DOHH2 (cell line): ENCODE data around the gene EXOSC9.
A peak's percentile ranks its signal among the peaks of the same experiment; 100 is the strongest.

ENCODE experiments used
- H3F3A ChIP-seq: fragments of 200-600 bp; sonication (generic), shearing (Covaris generic); 2 replicates; pipeline ENCODE4 v1.6.0; 2016; ENCODE audit warnings: antibody characterized with exemption, mild to moderate bottlenecking; ENCODE audit not compliant: control insufficient read depth, insufficient read depth
- H3K27ac ChIP-seq: fragments of 200-600 bp; sonication (generic); 2 replicates; pipeline ENCODE4 v1.5.1; 2014; ENCODE audit warnings: low read depth, mild to moderate bottlenecking, low read length, moderate library complexity
- H3K27me3 ChIP-seq: fragments of 200-600 bp; sonication (generic); 2 replicates; pipeline ENCODE4 v1.6.1; 2014; ENCODE audit warnings: mild to moderate bottlenecking, low read length, mixed read lengths; ENCODE audit not compliant: control insufficient read depth
- H3K36me3 ChIP-seq: fragments of 200-600 bp; sonication (generic); 2 replicates; pipeline ENCODE4 v1.6.1; 2014; ENCODE audit warnings: mild to moderate bottlenecking, low read length, moderate library complexity, mixed read lengths; ENCODE audit not compliant: control insufficient read depth
- H3K4me1 ChIP-seq: fragments of 200-600 bp; sonication (generic); 2 replicates; pipeline ENCODE4 v1.6.1; 2014; ENCODE audit warnings: mild to moderate bottlenecking, low read length, mixed read lengths; ENCODE audit not compliant: control insufficient read depth
- H3K4me2 ChIP-seq: fragments of 200-600 bp; sonication (generic); 2 replicates; pipeline ENCODE4 v1.6.0; 2014; ENCODE audit warnings: mild to moderate bottlenecking, low read length, moderate library complexity
- H3K4me3 ChIP-seq: fragments of 200-600 bp; sonication (generic); 2 replicates; pipeline ENCODE4 v1.5.1; 2014; ENCODE audit warnings: mild to moderate bottlenecking, low read length, mixed read lengths
- H3K79me2 ChIP-seq: fragments of 200-600 bp; sonication (generic); 2 replicates; pipeline ENCODE4 v1.6.1; 2014; ENCODE audit warnings: mild to moderate bottlenecking, low read length, mixed read lengths; ENCODE audit not compliant: control insufficient read depth
- H3K9me2 ChIP-seq: fragments of 200-600 bp; sonication (generic); replicated peaks from 2 replicates; pipeline ENCODE4 v1.6.1; 2014; ENCODE audit warnings: mild to moderate bottlenecking, low read length, mixed read lengths; ENCODE audit not compliant: control insufficient read depth
- H3K9me3 ChIP-seq: fragments of 200-600 bp; sonication (generic); 2 replicates; pipeline ENCODE4 v1.6.1; 2014; ENCODE audit warnings: antibody characterized with exemption, low read length, mixed read lengths; ENCODE audit not compliant: control insufficient read depth, insufficient read depth
- H4K20me1 ChIP-seq: fragments of 200-600 bp; sonication (generic); 2 replicates; pipeline ENCODE4 v1.6.0; 2014; ENCODE audit warnings: low read depth, mild to moderate bottlenecking, antibody characterized with exemption, low read length, moderate library complexity; ENCODE audit not compliant: control insufficient read depth, insufficient read depth
- EZH2phosphoT487 ChIP-seq: fragments of 200-600 bp; sonication (generic); IDR thresholded peaks from 2 replicates; pipeline ENCODE4 v1.6.1; 2017; ENCODE audit warnings: borderline replicate concordance, mild to moderate bottlenecking, antibody characterized with exemption, low read length, moderate library complexity, mixed read lengths
- TF ChIP-seq, protein P1 (sequence below): fragments of 200-600 bp; sonication (generic); IDR thresholded peaks from one replicate; pipeline ENCODE4 v1.5.1; 2014; ENCODE audit warnings: antibody characterized with exemption, mild to moderate bottlenecking, low read depth, low read length; ENCODE audit not compliant: poor library complexity, severe bottlenecking

EXOSC9 gene

GRCh38 chr4:121823505-121824170, 22.5 kb downstream of the EXOSC9 start, which contains the start of gene CCNA2:
TSS of gene CCNA2 (minus strand) at chr4:121823883. CDS start at chr4:121823628, 255 bp downstream.
- Histone ChIP-seq H3K9me2 (no peaks in the 10 kb centered on the region), H3K4me1 (peaks cover 39% of the 10 kb centered on the region), H3F3A (peaks cover 28% of the 10 kb centered on the region), H3K36me3 (peaks cover 55% of the 10 kb centered on the region), H3K79me2 (peaks cover 50% of the 10 kb centered on the region), H3K27ac (peak within 1 kb of the TSS; percentile 82), H3K27me3 (no peaks in the 10 kb centered on the region), H3K4me2 (peak within 1 kb of the TSS; percentile 85), H4K20me1 (peaks cover 5% of the 10 kb centered on the region; the same call in 1 of the 2 replicates), H3K4me3 (peak within 1 kb of the TSS; percentile 98), H3K9me3 (no peaks in the 10 kb centered on the region)
- TF ChIP-seq EZH2phosphoT487, result no peak
- TF ChIP-seq, protein P1, sequence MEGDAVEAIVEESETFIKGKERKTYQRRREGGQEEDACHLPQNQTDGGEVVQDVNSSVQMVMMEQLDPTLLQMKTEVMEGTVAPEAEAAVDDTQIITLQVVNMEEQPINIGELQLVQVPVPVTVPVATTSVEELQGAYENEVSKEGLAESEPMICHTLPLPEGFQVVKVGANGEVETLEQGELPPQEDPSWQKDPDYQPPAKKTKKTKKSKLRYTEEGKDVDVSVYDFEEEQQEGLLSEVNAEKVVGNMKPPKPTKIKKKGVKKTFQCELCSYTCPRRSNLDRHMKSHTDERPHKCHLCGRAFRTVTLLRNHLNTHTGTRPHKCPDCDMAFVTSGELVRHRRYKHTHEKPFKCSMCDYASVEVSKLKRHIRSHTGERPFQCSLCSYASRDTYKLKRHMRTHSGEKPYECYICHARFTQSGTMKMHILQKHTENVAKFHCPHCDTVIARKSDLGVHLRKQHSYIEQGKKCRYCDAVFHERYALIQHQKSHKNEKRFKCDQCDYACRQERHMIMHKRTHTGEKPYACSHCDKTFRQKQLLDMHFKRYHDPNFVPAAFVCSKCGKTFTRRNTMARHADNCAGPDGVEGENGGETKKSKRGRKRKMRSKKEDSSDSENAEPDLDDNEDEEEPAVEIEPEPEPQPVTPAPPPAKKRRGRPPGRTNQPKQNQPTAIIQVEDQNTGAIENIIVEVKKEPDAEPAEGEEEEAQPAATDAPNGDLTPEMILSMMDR, result no peak

GRCh38 chr4:121824171-121824527, 23.0 kb downstream of the EXOSC9 start:
- no peak for TF ChIP-seq EZH2phosphoT487
- TF ChIP-seq, protein P1, result no peak
- Histone ChIP-seq H3K36me3 (peaks cover 50% of the 10 kb centered on the region), H3K4me2 (peak overlapping the region; percentile 80), H3K27me3 (no peaks in the 10 kb centered on the region), H3K9me3 (no peaks in the 10 kb centered on the region), H4K20me1 (peaks cover 5% of the 10 kb centered on the region; the same call in 1 of the 2 replicates), H3K9me2 (no peaks in the 10 kb centered on the region), H3K27ac (peak overlapping the region; percentile 63), H3K4me3 (peak overlapping the region; percentile 98), H3K79me2 (peaks cover 45% of the 10 kb centered on the region), H3F3A (peaks cover 25% of the 10 kb centered on the region), H3K4me1 (peaks cover 36% of the 10 kb centered on the region)

DNA sequence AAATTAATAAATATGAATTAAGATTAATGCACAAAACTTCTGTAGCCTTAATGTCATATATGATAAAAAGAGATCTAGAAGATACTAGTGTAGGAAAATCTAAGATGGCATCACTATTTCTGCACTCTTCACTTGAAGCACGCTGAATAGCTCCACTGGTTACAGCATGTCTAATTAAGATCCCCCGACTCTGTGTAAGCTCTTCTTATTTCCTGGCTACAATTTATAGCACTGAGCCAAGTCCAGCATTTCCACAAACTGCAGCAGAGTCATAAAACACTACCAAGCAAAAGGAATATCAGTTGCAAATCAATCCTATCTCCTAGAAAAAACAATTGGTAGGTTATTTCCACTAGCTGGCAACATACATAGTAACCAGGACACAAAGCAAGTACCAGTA, 23.8 kb downstream of the EXOSC9 start:
- Histone ChIP-seq H3K9me2 (no peaks in the 10 kb centered on the region), H4K20me1 (peaks cover 5% of the 10 kb centered on the region; the same call in 1 of the 2 replicates), H3K79me2 (peaks cover 38% of the 10 kb centered on the region), H3K27ac (no peak overlapping the region), H3K27me3 (no peaks in the 10 kb centered on the region), H3K4me1 (peaks cover 32% of the 10 kb centered on the region), H3F3A (peaks cover 19% of the 10 kb centered on the region), H3K4me2 (peak overlapping the region; percentile 36), H3K9me3 (no peaks in the 10 kb centered on the region), H3K4me3 (no peak overlapping the region), H3K36me3 (peaks cover 46% of the 10 kb centered on the region)
- TF ChIP-seq EZH2phosphoT487, result no peak
- TF ChIP-seq, protein P1, result no peak
